Measurements from ENCODE around the gene NUMBL.

NUMBL gene

DNA sequence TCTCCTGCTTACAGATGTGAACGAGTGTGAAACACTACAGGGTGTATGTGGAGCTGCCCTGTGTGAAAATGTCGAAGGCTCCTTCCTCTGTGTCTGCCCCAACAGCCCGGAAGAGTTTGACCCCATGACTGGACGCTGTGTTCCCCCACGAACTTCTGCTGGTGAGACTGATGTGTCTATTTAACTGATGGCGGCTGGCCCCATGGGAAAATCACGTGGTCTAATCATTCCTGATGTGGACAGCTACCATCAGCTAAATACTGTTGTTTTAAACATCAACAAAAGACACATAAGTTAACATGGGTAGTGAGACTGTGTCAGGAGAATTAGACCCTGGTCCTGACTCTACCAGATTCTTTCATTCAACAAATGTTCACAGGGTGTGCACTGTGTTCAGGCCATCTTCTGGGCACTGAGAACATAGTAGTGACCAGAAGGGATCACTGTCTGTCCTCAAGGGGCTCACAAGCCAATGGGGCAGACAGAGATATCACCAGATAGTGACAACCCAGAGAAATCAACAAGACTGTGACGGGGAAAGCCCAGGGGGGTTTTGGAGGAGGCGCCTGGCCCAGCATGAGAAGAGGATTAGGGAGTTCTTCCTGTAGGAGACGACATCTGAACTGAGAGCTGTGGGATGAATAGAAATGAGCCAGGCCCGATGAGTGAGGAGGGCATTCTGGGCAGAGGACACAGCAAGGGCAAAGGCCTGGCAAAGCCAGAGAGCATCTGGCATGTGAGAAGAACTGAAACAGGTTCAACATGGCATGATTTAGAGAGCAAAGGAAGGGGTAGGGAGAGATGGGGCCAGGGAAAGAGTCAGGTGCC, 70.9 kb downstream of the NUMBL start:
- no peak overlapping the region for H2AFZ ChIP-seq (ENCODE audit: low read depth)
- no peak for TF ChIP-seq CTCF (conservative IDR thresholded peaks at IDR 0.05; ENCODE audit: low read depth, low read length)
- H3K4me3 ChIP-seq (IDR thresholded peaks at IDR 0.05; ENCODE audit: insufficient read depth, low read depth, low read length): no peak overlapping the region
- no peaks in the 10 kb centered on the region for H3K27me3 ChIP-seq (ENCODE audit: insufficient read depth, low read depth)
- H4K20me1 ChIP-seq (ENCODE audit: insufficient read depth): no peaks in the 10 kb centered on the region
- H3K4me1 ChIP-seq (ENCODE audit: low read depth, poor library complexity, severe bottlenecking): peaks cover 8% of the 10 kb centered on the region
- H3K36me3 ChIP-seq (ENCODE audit: insufficient read depth): peaks cover 4% of the 10 kb centered on the region
- H3K9ac ChIP-seq: no peak overlapping the region
- H3K79me2 ChIP-seq (ENCODE audit: insufficient read depth, low read depth): no peaks in the 10 kb centered on the region
- H3K27ac ChIP-seq: no peak overlapping the region
- H3K4me2 ChIP-seq: no peak overlapping the region

GRCh38 chr19:40617961-40618360, 72.5 kb downstream of the NUMBL start:
- no peaks in the 10 kb centered on the region for H3K79me2 ChIP-seq (ENCODE audit: insufficient read depth, low read depth)
- H3K4me3 ChIP-seq (IDR thresholded peaks at IDR 0.05; ENCODE audit: insufficient read depth, low read depth, low read length): no peak overlapping the region
- H4K20me1 ChIP-seq (ENCODE audit: insufficient read depth): no peaks in the 10 kb centered on the region
- no peaks in the 10 kb centered on the region for H3K27me3 ChIP-seq (ENCODE audit: insufficient read depth, low read depth)
- no peak overlapping the region for H2AFZ ChIP-seq (ENCODE audit: low read depth)
- no peak overlapping the region for H3K27ac ChIP-seq
- H3K4me2 ChIP-seq: no peak overlapping the region
- H3K4me1 ChIP-seq (ENCODE audit: low read depth, poor library complexity, severe bottlenecking): peaks cover 9% of the 10 kb centered on the region
- TF ChIP-seq CTCF (conservative IDR thresholded peaks at IDR 0.05; ENCODE audit: low read depth, low read length): no peak
- H3K9ac ChIP-seq: no peak overlapping the region
- peaks cover 4% of the 10 kb centered on the region for H3K36me3 ChIP-seq (ENCODE audit: insufficient read depth)

GRCh38 chr19:40616941-40617340, 73.5 kb downstream of the NUMBL start:
- peaks cover 4% of the 10 kb centered on the region for H3K36me3 ChIP-seq (ENCODE audit: insufficient read depth)
- no peaks in the 10 kb centered on the region for H4K20me1 ChIP-seq (ENCODE audit: insufficient read depth)
- H3K27ac ChIP-seq: no peak overlapping the region
- no peak overlapping the region for H3K9ac ChIP-seq
- peaks cover 14% of the 10 kb centered on the region for H3K4me1 ChIP-seq (ENCODE audit: low read depth, poor library complexity, severe bottlenecking)
- no peak overlapping the region for H2AFZ ChIP-seq (ENCODE audit: low read depth)
- H3K4me2 ChIP-seq: no peak overlapping the region
- no peak overlapping the region for H3K4me3 ChIP-seq (IDR thresholded peaks at IDR 0.05; ENCODE audit: insufficient read depth, low read depth, low read length)
- no peaks in the 10 kb centered on the region for H3K27me3 ChIP-seq (ENCODE audit: insufficient read depth, low read depth)
- no peak for TF ChIP-seq CTCF (conservative IDR thresholded peaks at IDR 0.05; ENCODE audit: low read depth, low read length)
- H3K79me2 ChIP-seq (ENCODE audit: insufficient read depth, low read depth): no peaks in the 10 kb centered on the region

DNA sequence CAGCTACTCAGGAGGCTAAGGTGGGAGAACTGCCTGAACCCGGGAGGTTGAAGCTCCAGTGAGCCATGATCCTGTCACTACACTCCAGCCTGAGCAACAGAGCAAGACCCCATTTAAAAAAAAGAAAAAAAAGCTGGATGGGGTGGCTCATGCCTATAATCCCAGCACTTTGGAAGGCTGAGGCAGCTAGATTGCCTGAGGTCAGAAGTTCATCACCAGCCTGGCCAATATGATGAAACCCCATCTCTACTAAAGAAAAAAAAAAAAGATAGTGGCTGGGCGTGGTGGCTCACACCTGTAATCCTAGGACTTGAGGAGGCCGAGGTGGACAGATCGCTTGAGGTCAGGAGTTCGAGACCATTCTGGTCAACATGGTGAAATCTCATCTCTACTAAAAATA, 74.3 kb downstream of the NUMBL start:
- Histone ChIP-seq H3K27me3 (ENCODE audit: insufficient read depth, low read depth) (no peaks in the 10 kb centered on the region), H4K20me1 (ENCODE audit: insufficient read depth) (no peaks in the 10 kb centered on the region), H3K9ac (no peak overlapping the region), H2AFZ (ENCODE audit: low read depth) (no peak overlapping the region), H3K4me3 (IDR thresholded peaks at IDR 0.05; ENCODE audit: insufficient read depth, low read depth, low read length) (no peak overlapping the region), H3K4me1 (ENCODE audit: low read depth, poor library complexity, severe bottlenecking) (peaks cover 14% of the 10 kb centered on the region), H3K36me3 (ENCODE audit: insufficient read depth) (peaks cover 2% of the 10 kb centered on the region), H3K79me2 (ENCODE audit: insufficient read depth, low read depth) (no peaks in the 10 kb centered on the region), H3K4me2 (no peak overlapping the region), H3K27ac (no peak overlapping the region)
- TF ChIP-seq CTCF (conservative IDR thresholded peaks at IDR 0.05; ENCODE audit: low read depth, low read length): no peak
